ENCODE data around the gene SLC1A3. TPM values are rescaled to one million over a fixed set of nuclear protein-coding genes. Genes with fewer than 3 reads are reported as not detected.

Gene SLC1A3
- total and polyA plus RNA-seq, 11 donors = 49.5 to 153 (median 66.1) TPM

GRCh38 chr5:36719282-36719681 is 112.9 kb downstream of the SLC1A3 start:
- ATAC-seq (no peak), DNase-seq (no peak)
- peaks cover 0 to 19% (median 0%) of the 10 kb centered on the region in 12 donors for H3K4me1 ChIP-seq
- no peaks in the 10 kb centered on the region for H3K9me3 ChIP-seq
- intact Hi-C loops (cut with DNase I) = no loop called here
- H3K27ac ChIP-seq = no peak overlapping the region
- H3K36me3 ChIP-seq = no peaks in the 10 kb centered on the region
- H3K4me3 ChIP-seq = no peak overlapping the region
- no peaks in the 10 kb centered on the region for H3K27me3 ChIP-seq
- no peak for TF ChIP-seq CTCF (IDR thresholded peaks at IDR 0.05)
- TF ChIP-seq POLR2A (IDR thresholded peaks at IDR 0.05) = no peak
- WGBS, 4 donors = 70 to 82% (median 75%) methylated on average over 2 of the region's 2 CpGs

- no peak for DNase-seq
- Histone ChIP-seq H3K36me3 (no peaks in the 10 kb centered on the region), H3K4me1 (peaks cover 0 to 28% (median 0%) of the 10 kb centered on the region in 12 donors), H3K4me3 (no peak overlapping the region), H3K27me3 (no peaks in the 10 kb centered on the region), H3K9me3 (no peaks in the 10 kb centered on the region), H3K27ac (no peak overlapping the region)
- no peak for TF ChIP-seq POLR2A (IDR thresholded peaks at IDR 0.05)
- no peak for TF ChIP-seq CTCF (IDR thresholded peaks at IDR 0.05)
- ATAC-seq = no peak
- intact Hi-C loops (cut with DNase I) = loop anchor here in 1 of 10 donors (10.0 kb wide), 1 partner anchor 144 kb away; no protein-coding TSS in a partner anchor
- 76 to 86% (median 83%) methylated on average over 4 of the region's 4 CpGs for WGBS, 4 donors
Observed at GRCh38 chr5:36720688-36721087, 114.3 kb downstream of the SLC1A3 start.

GRCh38 chr5:36721664-36722235 is 115.3 kb downstream of the SLC1A3 start:
- Histone ChIP-seq H3K9me3 (no peaks in the 10 kb centered on the region), H3K36me3 (no peaks in the 10 kb centered on the region), H3K27ac (no peak overlapping the region), H3K4me3 (no peak overlapping the region), H3K27me3 (no peaks in the 10 kb centered on the region), H3K4me1 (peaks cover 0 to 28% (median 0%) of the 10 kb centered on the region in 12 donors)
- no peak for TF ChIP-seq POLR2A (IDR thresholded peaks at IDR 0.05)
- no peak for TF ChIP-seq CTCF (IDR thresholded peaks at IDR 0.05)
- intact Hi-C loops (cut with DNase I) = loop anchor here in 1 of 10 donors (10.0 kb wide), 1 partner anchor 143 kb away; no protein-coding TSS in a partner anchor
- DNase-seq (no peak), ATAC-seq (no peak)
- 69 to 79% (median 73%) methylated on average over 3 to 5 of the region's 5 CpGs for WGBS, 4 donors

- no peak for TF ChIP-seq POLR2A (IDR thresholded peaks at IDR 0.05)
- peaks cover 0 to 28% (median 0%) of the 10 kb centered on the region in 12 donors for H3K4me1 ChIP-seq
- no peaks in the 10 kb centered on the region for H3K36me3 ChIP-seq
- 65 to 70% (median 69%) methylated on average over 6 of the region's 6 CpGs for WGBS, 4 donors
- no peak overlapping the region for H3K27ac ChIP-seq
- no peaks in the 10 kb centered on the region for H3K27me3 ChIP-seq
- ATAC-seq (no peak), DNase-seq (no peak)
- no peaks in the 10 kb centered on the region for H3K9me3 ChIP-seq
- no peak overlapping the region for H3K4me3 ChIP-seq
- intact Hi-C loops (cut with DNase I) = loop anchor here in 1 of 10 donors (10.0 kb wide), 1 partner anchor 142 kb away; no protein-coding TSS in a partner anchor
Observed at GRCh38 chr5:36722900-36723299, 116.5 kb downstream of the SLC1A3 start.

All from heart left ventricle (tissue), 16 donors.